Endothelial cell of umbilical vein (primary cell): ENCODE data around the gene ACAD9. TPM values are rescaled to one million over a fixed set of nuclear protein-coding genes. Genes with fewer than 3 reads are reported as not detected.

ENCODE experiments used
- BruUV-seq: library from RNA; stranded (reverse); fragments of 400-500 nt; replicated peaks from 2 replicates; lab custom pipeline; 2021; lab: Mats Ljungman, UMichigan
- CTCF ChIA-PET: fragments of 300-600, 350-600 bp; sonication (Branson Sonifier 250); formaldehyde crosslinking; loops from one replicate; lab custom pipeline; 2021; ENCODE audit warnings: antibody characterized with exemption, inconsistent platforms; lab: Charles Lee
- POLR2A ChIA-PET: fragments of 300-600, 350-600 bp; sonication (Branson Sonifier 250); formaldehyde crosslinking; loops from one replicate; lab custom pipeline; 2021; ENCODE audit warnings: antibody characterized with exemption, inconsistent platforms; lab: Charles Lee
- DNase-seq: peaks from one replicate; pipeline ENCODE4 v3.0.0-alpha.2; 2011; ENCODE audit warnings: low read depth, low spot score
- FAIRE-seq: peaks from 2 replicates; lab custom pipeline; 2011; peaks lifted over from hg19 to GRCh38; lab: Jason Lieb, UNC
- H2AFZ ChIP-seq: 2 replicates; pipeline ENCODE4 v1.6.0; 2012; ENCODE audit warnings: low read depth, low read length, control low read depth, inconsistent platforms
- H3K27ac ChIP-seq: 2 replicates; pipeline ENCODE4 v1.5.1; 2011; ENCODE audit warnings: low read depth, mild to moderate bottlenecking, control low read depth, low read length, moderate library complexity; ENCODE audit not compliant: insufficient read depth
- H3K27me3 ChIP-seq, 2 experiments: 2 replicates each; pipeline versions ENCODE4 v1.6.0 to v1.6.1; 2011; ENCODE audit warnings: low read length in 2 of 2, mixed read lengths in 1 of 2; ENCODE audit not compliant: control insufficient read depth in 2 of 2, insufficient read depth in 2 of 2
- H3K36me3 ChIP-seq, 2 experiments: 2 replicates in 1 of 2; 3 replicates in 1 of 2; pipeline ENCODE4 v1.5.1; 2011; ENCODE audit warnings: low read length in 2 of 2, mild to moderate bottlenecking in 1 of 2, moderate library complexity in 1 of 2; ENCODE audit not compliant: control insufficient read depth in 2 of 2, insufficient read depth in 2 of 2; ENCODE audit errors: extremely low read depth in 1 of 2
- H3K4me1 ChIP-seq: 3 replicates; pipeline ENCODE4 v1.5.1; 2011; ENCODE audit warnings: mild to moderate bottlenecking, low read length; ENCODE audit not compliant: control insufficient read depth, insufficient read depth; ENCODE audit errors: extremely low read depth
- H3K4me2 ChIP-seq: 2 replicates; pipeline ENCODE4 v1.6.1; 2011; ENCODE audit warnings: low read length, control low read depth, mixed read lengths; ENCODE audit not compliant: insufficient read depth
- H3K4me3 ChIP-seq, 3 experiments: fragments of 200-600 bp in 1 of 3; sonication (generic), shearing (Covaris generic) in 1 of 3; replicated peaks in 1 of 3; 2 replicates each; pipeline ENCODE4 v1.5.1; 2011 to 2016; ENCODE audit warnings: control low read depth in 3 of 3, low read length in 3 of 3, mild to moderate bottlenecking in 2 of 3, inconsistent platforms in 1 of 3, low read depth in 1 of 3, moderate library complexity in 1 of 3; ENCODE audit not compliant: insufficient read depth in 1 of 3
- H3K79me2 ChIP-seq: 2 replicates; pipeline ENCODE4 v1.6.0; 2012; ENCODE audit warnings: low read length, inconsistent platforms; ENCODE audit not compliant: control insufficient read depth, insufficient read depth
- H3K9ac ChIP-seq: replicated peaks from 2 replicates; pipeline ENCODE3; 2011; ENCODE audit warnings: low read length, control low read depth; ENCODE audit not compliant: insufficient read depth; ENCODE audit errors: extremely low read depth
- H3K9me1 ChIP-seq: replicated peaks from 3 replicates; pipeline ENCODE4 v1.6.0; 2011; ENCODE audit warnings: mild to moderate bottlenecking, low read length; ENCODE audit not compliant: control insufficient read depth, insufficient read depth; ENCODE audit errors: extremely low read depth
- H3K9me3 ChIP-seq: replicated peaks from 2 replicates; pipeline ENCODE4 v1.5.1; 2012; ENCODE audit warnings: low read length, inconsistent platforms; ENCODE audit not compliant: control insufficient read depth, insufficient read depth
- H4K20me1 ChIP-seq: replicated peaks from 2 replicates; pipeline ENCODE3; 2011; ENCODE audit warnings: mild to moderate bottlenecking, low read length; ENCODE audit not compliant: control insufficient read depth, insufficient read depth; ENCODE audit errors: extremely low read depth
- CTCF ChIP-seq, 2 donors: IDR thresholded peaks; 1 replicate in 1 of 2; 2 replicates in 1 of 2; pipeline ENCODE4 v1.5.1; 2011; ENCODE audit warnings: low read length in 2 of 2, mild to moderate bottlenecking in 2 of 2, moderate library complexity in 2 of 2, control low read depth in 1 of 2, inconsistent platforms in 1 of 2, low read depth in 1 of 2; ENCODE audit not compliant: insufficient read depth in 1 of 2; ENCODE audit errors: extremely low read depth in 1 of 2
- EZH2 ChIP-seq: IDR thresholded peaks from 2 replicates; pipeline ENCODE4 v1.6.1; 2012; ENCODE audit warnings: borderline replicate concordance, low read depth, mild to moderate bottlenecking, moderate library complexity, low read length, inconsistent platforms; ENCODE audit not compliant: severe bottlenecking
- FOS ChIP-seq: IDR thresholded peaks from 2 replicates; pipeline ENCODE4 v1.6.1; 2011; ENCODE audit warnings: mild to moderate bottlenecking, low read length, moderate library complexity, borderline replicate concordance; ENCODE audit not compliant: insufficient read depth
- GATA2 ChIP-seq: IDR thresholded peaks from 2 replicates; pipeline ENCODE4 v1.7.0; 2011; ENCODE audit warnings: low read depth, mild to moderate bottlenecking, moderate library complexity, mixed read lengths, low read length; ENCODE audit not compliant: insufficient read length, insufficient read depth
- JUN ChIP-seq: IDR thresholded peaks from 2 replicates; pipeline ENCODE4 v1.6.1; 2011; ENCODE audit warnings: borderline replicate concordance, low read depth; ENCODE audit not compliant: insufficient read length, insufficient read depth
- MAX ChIP-seq: IDR thresholded peaks from 2 replicates; pipeline ENCODE4 v1.6.1; 2011; ENCODE audit not compliant: insufficient read depth, insufficient read length
- MYC ChIP-seq: IDR thresholded peaks from one replicate; pipeline ENCODE4 v1.6.1; 2011; ENCODE audit warnings: mild to moderate bottlenecking, low read depth, low read length
- POLR2A ChIP-seq: IDR thresholded peaks from 2 replicates; pipeline ENCODE4 v1.6.1; 2012; ENCODE audit warnings: low read depth, mild to moderate bottlenecking, control low read depth, low read length
- POLR2AphosphoS5 ChIP-seq: IDR thresholded peaks from 2 replicates; pipeline ENCODE4 v1.6.1; 2012; ENCODE audit warnings: low read depth, mild to moderate bottlenecking, control low read depth, low read length, moderate library complexity; ENCODE audit not compliant: insufficient read depth
- dilution Hi-C: fragments of 300-500 bp; cut with MboI; formaldehyde crosslinking; loops from one replicate; pipeline ENCODE4 v1.15.0; 2019; ENCODE audit warnings: low sequenced_read_pairs; ENCODE audit not compliant: extremely low pct_ligation_motif_present
- intact Hi-C: fragments of 100-400 bp; cut with micrococcal nuclease; formaldehyde crosslinking; loops from one replicate; pipeline ENCODE4 v1.10.0; 2022
- polyA plus RNA-seq, 4 experiments: library from polyadenylated mRNA; depleted of rRNA in 3 of 4; stranded (reverse) in 3 of 4; unstranded in 1 of 4; fragments of >200 nt; gene quantifications; 2 replicates each; pipeline versions ENCODE4 v1.2.1 to v1.2.3, GENCODE V29; 2011 to 2012; ENCODE audit warnings: missing spikeins in 1 of 4
- total RNA-seq: library from RNA; stranded (reverse); gene quantifications from 2 replicates; pipeline ENCODE4 v1.2.3, GENCODE V29; 2021

Gene ACAD9
- total and polyA plus RNA-seq, 2 donors (not counting 3 experiments of a cell fraction or from before 2014, with no cell fraction given) = 58.6 to 65.8 TPM

- H3K9ac ChIP-seq = no peak overlapping the region
These were observed 4.8 kb upstream of the ACAD9 start for GRCh38 chr3:128874481-128875180.

More at GRCh38 chr3:128874481-128875180, 4.8 kb upstream of the ACAD9 start:
- H3K27me3 ChIP-seq = peaks cover 6 to 7% of the 10 kb centered on the region in 2 experiments
- H3K9me1 ChIP-seq = no peaks in the 10 kb centered on the region
- H3K4me1 ChIP-seq = peaks cover 10% of the 10 kb centered on the region
- no peaks in the 10 kb centered on the region for H3K9me3 ChIP-seq
- POLR2A ChIA-PET = no interaction called here
- H3K79me2 ChIP-seq = peaks cover 3% of the 10 kb centered on the region
- TF ChIP-seq POLR2AphosphoS5 (no peak), JUN (no peak), GATA2 (no peak), FOS (no peak), POLR2A (no peak), EZH2 (no peak), MYC (no peak), CTCF (IDR thresholded peaks at IDR 0.05; ENCODE audit: extremely low read depth in 1 of 2, insufficient read depth in 1 of 2, low read depth in 1 of 2, low read length in 2 of 2) (no peak), MAX (no peak)
- no peak for DNase-seq
- CTCF ChIA-PET = interaction anchor here (1.0 to 1.5 kb wide), 4 partner anchors 9 to 147 kb away, joined by 3 to 9 read pairs (median 3); no protein-coding TSS in a partner anchor
- dilution Hi-C loops (no loop called here), intact Hi-C loops (loop anchor here (5.0 kb wide), 2 partner anchors 48 to 147 kb away; partner anchors contain the start of gene RAB7A)
- no peak overlapping the region for H3K27ac ChIP-seq
- H3K4me3 ChIP-seq = no peak overlapping the region
- no peaks in the 10 kb centered on the region for H3K36me3 ChIP-seq
- no peak overlapping the region for H2AFZ ChIP-seq
- H3K4me2 ChIP-seq = no peak overlapping the region
- BruUV-seq = no TSS peak
- H4K20me1 ChIP-seq = no peaks in the 10 kb centered on the region
- no peak for FAIRE-seq
